Hematopoietic multipotent progenitor cell treated with erythropoietin and hydrocortisone succinate and interleukin-3 and kit ligand, for 6 days (in vitro differentiated cells): ENCODE data around the gene CLEC2L.

Experiments
- DNase-seq: peaks from one replicate; pipeline ENCODE4 v3.0.0-alpha.2; 2015

CLEC2L gene

GRCh38 chr7:139523199-139523941, at the start of gene CLEC2L:
TSS of gene CLEC2L (plus strand) at chr7:139523685. CDS start at chr7:139523928, 243 bp downstream.
- DNase-seq = no peak

GRCh38 chr7:139476139-139476538, 47.3 kb upstream of the CLEC2L start:
- no peak for DNase-seq

GRCh38 chr7:139476891-139477290, 46.6 kb upstream of the CLEC2L start:
- DNase-seq = no peak

GRCh38 chr7:139479620-139480019, 43.9 kb upstream of the CLEC2L start:
- peak; percentile 16 for DNase-seq

GRCh38 chr7:139481364-139481763, 42.1 kb upstream of the CLEC2L start:
- DNase-seq = no peak

GRCh38 chr7:139482122-139482521, 41.4 kb upstream of the CLEC2L start:
- no peak for DNase-seq

- DNase-seq = peak; percentile 22
These were observed 40.6 kb upstream of the CLEC2L start for GRCh38 chr7:139482662-139483466.

GRCh38 chr7:139487366-139488080, 36.0 kb upstream of the CLEC2L start:
- no peak for DNase-seq

- no peak for DNase-seq
These were observed 34.7 kb upstream of the CLEC2L start for GRCh38 chr7:139488810-139489209.

- DNase-seq = no peak
These were observed 33.4 kb upstream of the CLEC2L start for GRCh38 chr7:139490130-139490529.

GRCh38 chr7:139492293-139492692, 31.2 kb upstream of the CLEC2L start:
- DNase-seq = no peak

- DNase-seq = no peak
These were observed 28.5 kb upstream of the CLEC2L start for GRCh38 chr7:139494835-139495579.

GRCh38 chr7:139495580-139496125, 27.8 kb upstream of the CLEC2L start:
- no peak for DNase-seq

GRCh38 chr7:139496528-139496927, 27.0 kb upstream of the CLEC2L start:
- DNase-seq = no peak

- no peak for DNase-seq
These were observed 22.7 kb upstream of the CLEC2L start for GRCh38 chr7:139500770-139501138.

- no peak for DNase-seq
These were observed 21.3 kb upstream of the CLEC2L start for GRCh38 chr7:139502226-139502625.

GRCh38 chr7:139505563-139505962, 17.9 kb upstream of the CLEC2L start:
- DNase-seq = peak; percentile 47

GRCh38 chr7:139509535-139509934, 13.9 kb upstream of the CLEC2L start:
- DNase-seq = peak; percentile 25

GRCh38 chr7:139511315-139511714, 12.2 kb upstream of the CLEC2L start:
- DNase-seq = no peak

- DNase-seq = no peak
These were observed 8.2 kb upstream of the CLEC2L start for GRCh38 chr7:139515266-139515665.

- DNase-seq = no peak
These were observed 2.0 kb upstream of the CLEC2L start for GRCh38 chr7:139521439-139521838.

GRCh38 chr7:139522830-139523198, 671 bp upstream of the CLEC2L start:
- no peak for DNase-seq
